ENCODE data around the gene RFC4. TPM values are rescaled to one million over a fixed set of nuclear protein-coding genes. Genes with fewer than 3 reads are reported as not detected.
"Not testable (repeated sequence)": the region's sequence is repeated elsewhere in the genome, so short reads cannot be mapped to it uniquely, and the experiment has no call there.

The RFC4 gene
- total RNA-seq: 18.7 TPM

- DNase-seq: peak; percentile 53
Measured at GRCh38 chr3:186806089-186807055, at the start of gene RFC4. Gene RFC4 (minus strand): TSS chr3:186806482. CDS start chr3:186804713, 1,769 bp downstream.

- no peak for DNase-seq
Measured at GRCh38 chr3:186854954-186855353, 48.7 kb upstream of the RFC4 start.

- no peak for DNase-seq
Measured at GRCh38 chr3:186854146-186854545, 47.9 kb upstream of the RFC4 start.

- DNase-seq: no peak
Measured at GRCh38 chr3:186852994-186853393, 46.7 kb upstream of the RFC4 start.

- not testable (repeated sequence) for DNase-seq
Measured at GRCh38 chr3:186851835-186852234, 45.6 kb upstream of the RFC4 start.

- no peak for DNase-seq
Measured at GRCh38 chr3:186849374-186849975, 43.2 kb upstream of the RFC4 start.

GRCh38 chr3:186847437-186847836, 41.2 kb upstream of the RFC4 start:
- DNase-seq: no peak

GRCh38 chr3:186845756-186846155, 39.5 kb upstream of the RFC4 start:
- DNase-seq: no peak

GRCh38 chr3:186844908-186845307, 38.6 kb upstream of the RFC4 start:
- DNase-seq: no peak

GRCh38 chr3:186843039-186843432, 36.8 kb upstream of the RFC4 start:
- no peak for DNase-seq

GRCh38 chr3:186842426-186843038, 36.2 kb upstream of the RFC4 start, which contains the start of gene ADIPOQ:
Gene ADIPOQ (plus strand): TSS chr3:186842710. CDS start chr3:186853059, 10,349 bp downstream.
- no peak for DNase-seq

- DNase-seq: no peak
Measured at GRCh38 chr3:186841620-186842019, 35.3 kb upstream of the RFC4 start.

- no peak for DNase-seq
Measured at GRCh38 chr3:186839874-186840641, 33.8 kb upstream of the RFC4 start.

GRCh38 chr3:186832276-186832675, 26.0 kb upstream of the RFC4 start:
- no peak for DNase-seq

- no peak for DNase-seq
Measured at GRCh38 chr3:186831798-186832197, 25.5 kb upstream of the RFC4 start.

GRCh38 chr3:186828340-186828739, 22.1 kb upstream of the RFC4 start:
- no peak for DNase-seq

GRCh38 chr3:186826976-186827857, 20.9 kb upstream of the RFC4 start:
- DNase-seq: peak; percentile 56

GRCh38 chr3:186826410-186826975, 20.2 kb upstream of the RFC4 start:
- no peak for DNase-seq

- no peak for DNase-seq
Measured at GRCh38 chr3:186825872-186826409, 19.7 kb upstream of the RFC4 start.

GRCh38 chr3:186825294-186825821, 19.1 kb upstream of the RFC4 start:
- DNase-seq: no peak

All from skin of body (tissue), 2 donors.